WTC11 (cell line): ENCODE data around the gene BPIFB4. TPM values are rescaled to one million over a fixed set of nuclear protein-coding genes. Genes with fewer than 3 reads are reported as not detected.

Source experiments
- ATAC-seq: fragments of 200-7000 bp; cut with Tn5 transposase; 2 replicates; pipeline ENCODE4 v1.10.0; 2021; ENCODE audit warnings: mild to moderate bottlenecking, moderate library complexity
- CTCF ChIA-PET: fragments of 300-600 bp; sonication (Branson Sonifier 250); formaldehyde crosslinking; loops from one replicate; lab custom pipeline; 2021; ENCODE audit warnings: antibody characterized with exemption; lab: Charles Lee
- POLR2A ChIA-PET: fragments of 350-600 bp; sonication (Branson Sonifier 250); formaldehyde crosslinking; loops from one replicate; lab custom pipeline; 2021; ENCODE audit warnings: antibody characterized with exemption; lab: Charles Lee
- DNase-seq: peaks from one replicate; pipeline ENCODE4 v3.0.0; 2021; ENCODE audit warnings: low spot score
- H3K27ac Mint-ChIP-seq: 2 replicates; pipeline ENCODE4 v1.8.0; 2021; ENCODE audit warnings: mixed read lengths
- H3K27me3 Mint-ChIP-seq: 2 replicates; pipeline ENCODE4 v1.8.0; 2021; ENCODE audit warnings: low read depth, mild to moderate bottlenecking, moderate library complexity, mixed read lengths
- H3K36me3 Mint-ChIP-seq: 2 replicates; pipeline ENCODE4 v1.8.0; 2021; ENCODE audit warnings: mixed read lengths
- H3K4me1 Mint-ChIP-seq: 2 replicates; pipeline ENCODE4 v1.8.0; 2022; ENCODE audit warnings: mixed read lengths
- H3K4me3 Mint-ChIP-seq: 2 replicates; pipeline ENCODE4 v1.8.0; 2021; ENCODE audit warnings: mild to moderate bottlenecking, moderate library complexity, mixed read lengths
- H3K9me3 Mint-ChIP-seq: 2 replicates; pipeline ENCODE4 v1.8.0; 2021; ENCODE audit warnings: mixed read lengths
- ATF1 ChIP-seq: sonication (generic); formaldehyde crosslinking; IDR thresholded peaks from 2 replicates; pipeline ENCODE4 v1.8.1; 2023; ENCODE audit warnings: mild to moderate bottlenecking, moderate library complexity, missing genetic modification reagents
- ATF3 ChIP-seq: sonication (generic); formaldehyde crosslinking; conservative IDR thresholded peaks from 2 replicates; pipeline ENCODE4 v1.8.1; 2022; ENCODE audit warnings: mild to moderate bottlenecking, missing genetic modification reagents
- CREB1 ChIP-seq: sonication (generic); formaldehyde crosslinking; IDR thresholded peaks from 2 replicates; pipeline ENCODE4 v1.8.0; 2023; ENCODE audit warnings: mild to moderate bottlenecking, missing genetic modification reagents
- CREM ChIP-seq: sonication (generic); formaldehyde crosslinking; IDR thresholded peaks from 2 replicates; pipeline ENCODE4 v1.8.1; 2022; ENCODE audit warnings: mild to moderate bottlenecking, missing genetic modification reagents, moderate library complexity
- ESRRA ChIP-seq: sonication (generic); formaldehyde crosslinking; IDR thresholded peaks from 2 replicates; pipeline ENCODE4 v1.8.1; 2022; ENCODE audit warnings: mild to moderate bottlenecking, missing genetic modification reagents, borderline replicate concordance
- HMGA2 ChIP-seq: fragments of 250-450 bp; sonication (Bioruptor Pico); IDR thresholded peaks from 2 replicates; pipeline ENCODE4 v1.4.0; 2021; ENCODE audit warnings: mild to moderate bottlenecking, moderate library complexity
- JUN ChIP-seq: sonication (generic); formaldehyde crosslinking; IDR thresholded peaks from 2 replicates; pipeline ENCODE4 v1.8.0; 2023; ENCODE audit warnings: mild to moderate bottlenecking, missing genetic modification reagents
- KAT7 ChIP-seq: sonication (generic); formaldehyde crosslinking; IDR thresholded peaks from 2 replicates; pipeline ENCODE4 v1.8.1; 2023; ENCODE audit warnings: missing genetic modification reagents, mild to moderate bottlenecking, borderline replicate concordance
- SMAD3 ChIP-seq: sonication (generic); formaldehyde crosslinking; IDR thresholded peaks from 2 replicates; pipeline ENCODE4 v1.8.0; 2022; ENCODE audit warnings: missing genetic modification reagents, mild to moderate bottlenecking, borderline replicate concordance
- SOX15 ChIP-seq: fragments of 250-450 bp; sonication (Bioruptor Pico); IDR thresholded peaks from 2 replicates; pipeline ENCODE4 v1.9.0; 2021; ENCODE audit warnings: mild to moderate bottlenecking
- TEAD4 ChIP-seq: sonication (generic); formaldehyde crosslinking; IDR thresholded peaks from 2 replicates; pipeline ENCODE4 v1.8.0; 2022; ENCODE audit warnings: mild to moderate bottlenecking, missing genetic modification reagents
- TP53 ChIP-seq: sonication (generic); formaldehyde crosslinking; IDR thresholded peaks from 2 replicates; pipeline ENCODE4 v1.8.1; 2023; ENCODE audit warnings: mild to moderate bottlenecking, missing genetic modification reagents
- USF1 ChIP-seq: sonication (generic); formaldehyde crosslinking; IDR thresholded peaks from 2 replicates; pipeline ENCODE4 v1.8.0; 2022; ENCODE audit warnings: mild to moderate bottlenecking, missing genetic modification reagents
- ZNF121 ChIP-seq: sonication (generic); formaldehyde crosslinking; IDR thresholded peaks from 2 replicates; pipeline ENCODE4 v1.8.0; 2023; ENCODE audit warnings: missing genetic modification reagents
- ZNF232 ChIP-seq: sonication (generic); formaldehyde crosslinking; IDR thresholded peaks from 2 replicates; pipeline ENCODE4 v1.8.0; 2022; ENCODE audit warnings: mild to moderate bottlenecking, missing genetic modification reagents
- ZNF263 ChIP-seq: sonication (generic); formaldehyde crosslinking; IDR thresholded peaks from 2 replicates; pipeline ENCODE4 v1.8.1; 2022; ENCODE audit warnings: low read depth, mild to moderate bottlenecking, moderate library complexity, missing genetic modification reagents
- ZNF317 ChIP-seq: sonication (generic); formaldehyde crosslinking; IDR thresholded peaks from 2 replicates; pipeline ENCODE4 v1.8.1; 2023; ENCODE audit warnings: low read depth, mild to moderate bottlenecking, moderate library complexity, missing genetic modification reagents, borderline replicate concordance
- ZNF425 ChIP-seq: fragments of 250-450 bp; sonication (Bioruptor Pico); conservative IDR thresholded peaks from 2 replicates; pipeline ENCODE4 v1.9.0; 2021; ENCODE audit warnings: mild to moderate bottlenecking
- total RNA-seq: library from RNA; stranded (reverse); gene quantifications from 3 replicates; pipeline ENCODE4 v1.2.3, GENCODE V29; 2021
- TF ChIP-seq, protein P1 (sequence below): sonication (generic); formaldehyde crosslinking; IDR thresholded peaks from 2 replicates; pipeline ENCODE4 v1.8.1; 2023; ENCODE audit warnings: mild to moderate bottlenecking, missing genetic modification reagents, moderate library complexity
- TF ChIP-seq, protein P2 (sequence below): fragments of 250-450 bp; sonication (Bioruptor Pico); IDR thresholded peaks from 2 replicates; pipeline ENCODE4 v2.1.2; 2022; ENCODE audit warnings: mild to moderate bottlenecking, moderate library complexity
- TF ChIP-seq, protein P3 (sequence below): sonication (generic); formaldehyde crosslinking; IDR thresholded peaks from 2 replicates; pipeline ENCODE4 v1.8.1; 2022; ENCODE audit warnings: low read depth, mild to moderate bottlenecking, moderate library complexity, missing genetic modification reagents, borderline replicate concordance
- TF ChIP-seq, protein P4 (sequence below): sonication (generic); formaldehyde crosslinking; IDR thresholded peaks from 2 replicates; pipeline ENCODE4 v1.8.0; 2022; ENCODE audit warnings: mild to moderate bottlenecking, missing genetic modification reagents
- TF ChIP-seq, protein P5 (sequence below): sonication (generic); formaldehyde crosslinking; IDR thresholded peaks from 2 replicates; pipeline ENCODE4 v1.8.0; 2023; ENCODE audit warnings: missing genetic modification reagents

Gene BPIFB4
- total RNA-seq, 1 experiment from 2014 or later: not detected

DNA sequence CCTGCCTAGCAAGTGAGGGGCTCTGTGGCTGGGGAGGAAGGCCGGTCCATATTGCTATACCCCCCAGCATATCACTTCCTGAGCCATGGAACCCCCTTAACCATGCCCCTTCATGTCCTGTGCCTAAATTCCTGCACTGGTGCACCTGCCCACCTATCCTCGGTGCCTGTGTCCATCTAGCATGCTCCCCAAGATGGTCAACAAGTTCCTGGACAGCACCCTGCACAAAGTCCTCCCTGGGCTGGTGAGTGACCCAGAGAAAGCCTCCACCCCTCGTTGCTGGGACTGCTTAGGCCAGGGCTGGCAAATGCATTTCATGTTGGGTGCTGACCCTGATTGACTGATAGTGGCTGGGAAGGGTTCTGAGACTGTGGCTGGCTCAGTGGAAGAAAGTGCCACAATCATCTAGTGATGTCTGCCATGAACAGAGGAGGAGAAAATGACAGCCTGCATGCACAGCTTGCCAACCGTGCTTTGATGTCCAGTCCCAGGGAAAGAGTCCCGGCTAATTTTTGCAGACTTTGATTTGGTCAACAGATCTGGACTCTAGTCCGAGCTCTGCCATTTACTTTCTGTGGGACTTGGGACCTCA, 44.4 kb upstream of the BPIFB4 start:
- H3K36me3 Mint-ChIP-seq: no peaks in the 10 kb centered on the region
- CTCF ChIA-PET: interaction anchor here (1.0 kb wide), 1 partner anchor 39 kb away, joined by 3 read pairs; no protein-coding TSS in a partner anchor
- ATAC-seq: no peak

DNA sequence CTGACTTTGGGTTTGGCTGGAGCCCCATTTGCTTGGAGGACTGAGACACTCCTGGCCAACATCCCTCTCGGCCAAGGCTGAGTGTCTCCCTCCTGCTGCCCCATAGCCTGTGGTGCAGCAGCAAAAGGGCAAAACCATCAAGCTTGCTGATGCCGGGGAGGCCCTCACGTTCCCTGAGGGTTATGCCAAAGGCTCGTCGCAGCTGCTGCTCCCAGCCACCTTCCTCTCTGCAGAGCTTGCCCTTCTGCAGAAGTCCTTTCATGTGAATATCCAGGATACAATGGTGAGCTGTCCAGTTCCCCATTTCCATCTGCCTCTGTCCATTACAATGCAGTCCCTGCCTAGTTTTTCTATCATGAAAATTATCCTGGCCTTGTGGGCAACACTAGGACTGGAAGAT, 42.0 kb upstream of the BPIFB4 start:
- Mint-ChIP-seq H3K36me3 (no peaks in the 10 kb centered on the region), H3K27ac (no peak overlapping the region), H3K4me3 (no peak overlapping the region), H3K4me1 (no peaks in the 10 kb centered on the region), H3K9me3 (peaks cover 6% of the 10 kb centered on the region; the same call in 1 of the 2 replicates), H3K27me3 (peaks cover 15% of the 10 kb centered on the region)
- TF ChIP-seq TEAD4 (CRISPR knock-in tag) (no peak), HMGA2 (CRISPR knock-in tag) (no peak), ZNF317 (no peak), ESRRA (CRISPR knock-in tag) (no peak), ATF3 (no peak)
- ChIA-PET POLR2A (no interaction called here), CTCF (no interaction called here)
- DNase-seq: no peak
- no peak for ATAC-seq

More for the DNA sequence above, 44.4 kb upstream of the BPIFB4 start:
- Mint-ChIP-seq H3K9me3 (peaks cover 6% of the 10 kb centered on the region; the same call in 1 of the 2 replicates), H3K27ac (no peak overlapping the region), H3K4me3 (no peak overlapping the region), H3K4me1 (no peaks in the 10 kb centered on the region), H3K27me3 (peaks cover 15% of the 10 kb centered on the region)
- POLR2A ChIA-PET: no interaction called here
- no peak for DNase-seq
- TF ChIP-seq TP53 (CRISPR knock-in tag): no peak

DNA sequence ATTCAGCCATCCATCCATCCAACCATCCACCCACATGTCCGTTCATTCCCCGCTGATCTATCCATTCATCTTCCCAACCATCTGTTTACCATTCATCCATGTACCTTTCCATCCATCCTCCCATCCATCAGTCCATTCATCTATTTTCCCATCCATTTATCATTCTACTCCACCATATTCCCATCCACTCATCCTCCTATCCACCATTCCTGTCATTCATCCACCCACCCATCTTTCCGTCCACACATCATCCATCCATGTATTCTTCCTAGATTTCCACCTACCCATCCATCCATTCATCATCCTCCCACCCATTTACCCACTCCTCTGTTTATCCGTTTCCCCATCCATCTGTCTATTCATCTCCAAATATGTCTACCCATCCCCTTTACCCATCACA, 41.2 kb upstream of the BPIFB4 start:
- H3K27me3 Mint-ChIP-seq: peaks cover 12% of the 10 kb centered on the region
- ChIA-PET POLR2A (no interaction called here), CTCF (no interaction called here)
- H3K9me3 Mint-ChIP-seq: peaks cover 3% of the 10 kb centered on the region; the same call in 1 of the 2 replicates
- no peak for DNase-seq
- H3K36me3 Mint-ChIP-seq: no peaks in the 10 kb centered on the region
- H3K4me1 Mint-ChIP-seq: no peaks in the 10 kb centered on the region
- no peak overlapping the region for H3K4me3 Mint-ChIP-seq
- no peak for ATAC-seq
- H3K27ac Mint-ChIP-seq: no peak overlapping the region
- no peak for TF ChIP-seq CREB1
- TF ChIP-seq, protein P1, sequence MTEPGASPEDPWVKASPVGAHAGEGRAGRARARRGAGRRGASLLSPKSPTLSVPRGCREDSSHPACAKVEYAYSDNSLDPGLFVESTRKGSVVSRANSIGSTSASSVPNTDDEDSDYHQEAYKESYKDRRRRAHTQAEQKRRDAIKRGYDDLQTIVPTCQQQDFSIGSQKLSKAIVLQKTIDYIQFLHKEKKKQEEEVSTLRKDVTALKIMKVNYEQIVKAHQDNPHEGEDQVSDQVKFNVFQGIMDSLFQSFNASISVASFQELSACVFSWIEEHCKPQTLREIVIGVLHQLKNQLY: no peak
- no peak for TF ChIP-seq CREM (CRISPR knock-in tag)
- no peak for TF ChIP-seq ESRRA (CRISPR knock-in tag)
- no peak for TF ChIP-seq SOX15 (CRISPR knock-in tag)
- TF ChIP-seq, protein P2, sequence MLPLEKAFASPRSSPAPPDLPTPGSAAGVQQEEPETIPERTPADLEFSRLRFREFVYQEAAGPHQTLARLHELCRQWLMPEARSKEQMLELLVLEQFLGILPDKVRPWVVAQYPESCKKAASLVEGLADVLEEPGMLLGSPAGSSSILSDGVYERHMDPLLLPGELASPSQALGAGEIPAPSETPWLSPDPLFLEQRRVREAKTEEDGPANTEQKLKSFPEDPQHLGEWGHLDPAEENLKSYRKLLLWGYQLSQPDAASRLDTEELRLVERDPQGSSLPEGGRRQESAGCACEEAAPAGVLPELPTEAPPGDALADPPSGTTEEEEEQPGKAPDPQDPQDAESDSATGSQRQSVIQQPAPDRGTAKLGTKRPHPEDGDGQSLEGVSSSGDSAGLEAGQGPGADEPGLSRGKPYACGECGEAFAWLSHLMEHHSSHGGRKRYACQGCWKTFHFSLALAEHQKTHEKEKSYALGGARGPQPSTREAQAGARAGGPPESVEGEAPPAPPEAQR (CRISPR knock-in tag): no peak
- TF ChIP-seq ATF1: no peak
- no peak for TF ChIP-seq SMAD3
- no peak for TF ChIP-seq USF1
- no peak for TF ChIP-seq ZNF263 (CRISPR knock-in tag)
- TF ChIP-seq, protein P3, sequence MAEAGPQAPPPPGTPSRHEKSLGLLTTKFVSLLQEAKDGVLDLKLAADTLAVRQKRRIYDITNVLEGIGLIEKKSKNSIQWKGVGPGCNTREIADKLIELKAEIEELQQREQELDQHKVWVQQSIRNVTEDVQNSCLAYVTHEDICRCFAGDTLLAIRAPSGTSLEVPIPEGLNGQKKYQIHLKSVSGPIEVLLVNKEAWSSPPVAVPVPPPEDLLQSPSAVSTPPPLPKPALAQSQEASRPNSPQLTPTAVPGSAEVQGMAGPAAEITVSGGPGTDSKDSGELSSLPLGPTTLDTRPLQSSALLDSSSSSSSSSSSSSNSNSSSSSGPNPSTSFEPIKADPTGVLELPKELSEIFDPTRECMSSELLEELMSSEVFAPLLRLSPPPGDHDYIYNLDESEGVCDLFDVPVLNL (CRISPR knock-in tag): no peak
- TF ChIP-seq, protein P4, sequence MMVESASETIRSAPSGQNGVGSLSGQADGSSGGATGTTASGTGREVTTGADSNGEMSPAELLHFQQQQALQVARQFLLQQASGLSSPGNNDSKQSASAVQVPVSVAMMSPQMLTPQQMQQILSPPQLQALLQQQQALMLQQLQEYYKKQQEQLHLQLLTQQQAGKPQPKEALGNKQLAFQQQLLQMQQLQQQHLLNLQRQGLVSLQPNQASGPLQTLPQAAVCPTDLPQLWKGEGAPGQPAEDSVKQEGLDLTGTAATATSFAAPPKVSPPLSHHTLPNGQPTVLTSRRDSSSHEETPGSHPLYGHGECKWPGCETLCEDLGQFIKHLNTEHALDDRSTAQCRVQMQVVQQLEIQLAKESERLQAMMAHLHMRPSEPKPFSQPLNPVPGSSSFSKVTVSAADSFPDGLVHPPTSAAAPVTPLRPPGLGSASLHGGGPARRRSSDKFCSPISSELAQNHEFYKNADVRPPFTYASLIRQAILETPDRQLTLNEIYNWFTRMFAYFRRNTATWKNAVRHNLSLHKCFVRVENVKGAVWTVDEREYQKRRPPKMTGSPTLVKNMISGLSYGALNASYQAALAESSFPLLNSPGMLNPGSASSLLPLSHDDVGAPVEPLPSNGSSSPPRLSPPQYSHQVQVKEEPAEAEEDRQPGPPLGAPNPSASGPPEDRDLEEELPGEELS (CRISPR knock-in tag): no peak
- TF ChIP-seq JUN (CRISPR knock-in tag): no peak
- TF ChIP-seq ZNF232 (CRISPR knock-in tag): no peak
- TF ChIP-seq ZNF121 (CRISPR knock-in tag): no peak
- TF ChIP-seq, protein P5, sequence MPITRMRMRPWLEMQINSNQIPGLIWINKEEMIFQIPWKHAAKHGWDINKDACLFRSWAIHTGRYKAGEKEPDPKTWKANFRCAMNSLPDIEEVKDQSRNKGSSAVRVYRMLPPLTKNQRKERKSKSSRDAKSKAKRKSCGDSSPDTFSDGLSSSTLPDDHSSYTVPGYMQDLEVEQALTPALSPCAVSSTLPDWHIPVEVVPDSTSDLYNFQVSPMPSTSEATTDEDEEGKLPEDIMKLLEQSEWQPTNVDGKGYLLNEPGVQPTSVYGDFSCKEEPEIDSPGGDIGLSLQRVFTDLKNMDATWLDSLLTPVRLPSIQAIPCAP (CRISPR knock-in tag): no peak
- no peak for TF ChIP-seq KAT7 (CRISPR knock-in tag)
- TF ChIP-seq ZNF425 (CRISPR knock-in tag): no peak
